ENCODE data around the gene ADPRHL1. TPM values are rescaled to one million over a fixed set of nuclear protein-coding genes. Genes with fewer than 3 reads are reported as not detected.

ADPRHL1 gene
- total RNA-seq, 2 donors from 2014 or later, result 1.4 to 2.1 TPM

GRCh38 chr13:113430378-113431110, 22.7 kb downstream of the ADPRHL1 start:
- Mint-ChIP-seq H3K4me1 (ENCODE audit: low read depth) (no peaks in the 10 kb centered on the region), H3K27me3 (ENCODE audit: low read depth) (no peaks in the 10 kb centered on the region), H3K27ac (no peak overlapping the region), H3K9me3 (no peaks in the 10 kb centered on the region), H3K4me3 (no peak overlapping the region), H3K36me3 (ENCODE audit: insufficient read depth in 2 of 2) (no peaks in the 10 kb centered on the region)
- DNase-seq (no peak), ATAC-seq (replicated peaks in 1 of 2) (no peak)

GRCh38 chr13:113429608-113429985, 23.7 kb downstream of the ADPRHL1 start:
- Mint-ChIP-seq H3K27ac (no peak overlapping the region), H3K36me3 (ENCODE audit: insufficient read depth in 2 of 2) (no peaks in the 10 kb centered on the region), H3K4me1 (ENCODE audit: low read depth) (no peaks in the 10 kb centered on the region), H3K27me3 (ENCODE audit: low read depth) (no peaks in the 10 kb centered on the region), H3K9me3 (no peaks in the 10 kb centered on the region), H3K4me3 (no peak overlapping the region)
- no peak for DNase-seq
- ATAC-seq (replicated peaks in 1 of 2), result no peak

GRCh38 chr13:113428871-113429607, 24.2 kb downstream of the ADPRHL1 start:
- DNase-seq (no peak), ATAC-seq (replicated peaks in 1 of 2) (no peak)
- Mint-ChIP-seq H3K27ac (no peak overlapping the region), H3K9me3 (no peaks in the 10 kb centered on the region), H3K36me3 (ENCODE audit: insufficient read depth in 2 of 2) (no peaks in the 10 kb centered on the region), H3K4me1 (ENCODE audit: low read depth) (no peaks in the 10 kb centered on the region), H3K27me3 (ENCODE audit: low read depth) (no peaks in the 10 kb centered on the region), H3K4me3 (no peak overlapping the region)

- DNase-seq, result no peak
- Mint-ChIP-seq H3K4me3 (no peak overlapping the region), H3K36me3 (ENCODE audit: insufficient read depth in 2 of 2) (no peaks in the 10 kb centered on the region), H3K9me3 (no peaks in the 10 kb centered on the region), H3K27ac (no peak overlapping the region), H3K4me1 (ENCODE audit: low read depth) (no peaks in the 10 kb centered on the region), H3K27me3 (ENCODE audit: low read depth) (no peaks in the 10 kb centered on the region)
- no peak for ATAC-seq (replicated peaks in 1 of 2)
Observed at GRCh38 chr13:113428469-113428865, 24.8 kb downstream of the ADPRHL1 start.

GRCh38 chr13:113427562-113428468, 25.5 kb downstream of the ADPRHL1 start:
- Mint-ChIP-seq H3K9me3 (no peaks in the 10 kb centered on the region), H3K36me3 (ENCODE audit: insufficient read depth in 2 of 2) (no peaks in the 10 kb centered on the region), H3K4me3 (no peak overlapping the region), H3K4me1 (ENCODE audit: low read depth) (no peaks in the 10 kb centered on the region), H3K27me3 (ENCODE audit: low read depth) (no peaks in the 10 kb centered on the region), H3K27ac (no peak overlapping the region)
- no peak for ATAC-seq (replicated peaks in 1 of 2)
- no peak for DNase-seq

- Mint-ChIP-seq H3K27ac (no peak overlapping the region), H3K27me3 (ENCODE audit: low read depth) (no peaks in the 10 kb centered on the region), H3K4me1 (ENCODE audit: low read depth) (no peaks in the 10 kb centered on the region), H3K4me3 (no peak overlapping the region), H3K36me3 (ENCODE audit: insufficient read depth in 2 of 2) (no peaks in the 10 kb centered on the region), H3K9me3 (no peaks in the 10 kb centered on the region)
- DNase-seq (no peak), ATAC-seq (replicated peaks in 1 of 2) (no peak)
Observed at GRCh38 chr13:113426591-113426986, 26.7 kb downstream of the ADPRHL1 start.

- H3K4me3 Mint-ChIP-seq, result no peak overlapping the region
- no peaks in the 10 kb centered on the region for H3K27me3 Mint-ChIP-seq (ENCODE audit: low read depth)
- DNase-seq (no peak), ATAC-seq (replicated peaks in 1 of 2) (no peak)
- no peak overlapping the region for H3K27ac Mint-ChIP-seq
- no peaks in the 10 kb centered on the region for H3K36me3 Mint-ChIP-seq (ENCODE audit: insufficient read depth in 2 of 2)
- H3K9me3 Mint-ChIP-seq, result no peaks in the 10 kb centered on the region
- H3K4me1 Mint-ChIP-seq (ENCODE audit: low read depth), result no peaks in the 10 kb centered on the region
Observed at GRCh38 chr13:113425941-113426590, 27.2 kb downstream of the ADPRHL1 start.

GRCh38 chr13:113423520-113424163, 29.6 kb downstream of the ADPRHL1 start:
- H3K9me3 Mint-ChIP-seq, result no peaks in the 10 kb centered on the region
- no peaks in the 10 kb centered on the region for H3K27me3 Mint-ChIP-seq (ENCODE audit: low read depth)
- no peaks in the 10 kb centered on the region for H3K4me1 Mint-ChIP-seq (ENCODE audit: low read depth)
- no peaks in the 10 kb centered on the region for H3K36me3 Mint-ChIP-seq (ENCODE audit: insufficient read depth in 2 of 2)
- DNase-seq (no peak), ATAC-seq (replicated peaks in 1 of 2) (no peak)
- H3K27ac Mint-ChIP-seq, result no peak overlapping the region
- H3K4me3 Mint-ChIP-seq, result no peak overlapping the region

- H3K9me3 Mint-ChIP-seq, result no peaks in the 10 kb centered on the region
- H3K36me3 Mint-ChIP-seq (ENCODE audit: insufficient read depth in 2 of 2), result no peaks in the 10 kb centered on the region
- no peak for DNase-seq
Observed at GRCh38 chr13:113422807-113423519, 30.3 kb downstream of the ADPRHL1 start.

GRCh38 chr13:113421673-113422270, 31.5 kb downstream of the ADPRHL1 start:
- H3K9me3 Mint-ChIP-seq, result no peaks in the 10 kb centered on the region
- no peak overlapping the region for H3K27ac Mint-ChIP-seq
- H3K36me3 Mint-ChIP-seq (ENCODE audit: insufficient read depth in 2 of 2), result no peaks in the 10 kb centered on the region
- DNase-seq (no peak), ATAC-seq (replicated peaks in 1 of 2) (no peak)
- no peaks in the 10 kb centered on the region for H3K27me3 Mint-ChIP-seq (ENCODE audit: low read depth)
- no peaks in the 10 kb centered on the region for H3K4me1 Mint-ChIP-seq (ENCODE audit: low read depth)
- H3K4me3 Mint-ChIP-seq, result no peak overlapping the region

More at GRCh38 chr13:113422807-113423519, 30.3 kb downstream of the ADPRHL1 start:
- Mint-ChIP-seq H3K4me3 (no peak overlapping the region), H3K27me3 (ENCODE audit: low read depth) (no peaks in the 10 kb centered on the region), H3K27ac (no peak overlapping the region), H3K4me1 (ENCODE audit: low read depth) (no peaks in the 10 kb centered on the region)
- ATAC-seq (replicated peaks in 1 of 2), result no peak

GRCh38 chr13:113420833-113421600, 32.3 kb downstream of the ADPRHL1 start:
- ATAC-seq (replicated peaks in 1 of 2) (no peak), DNase-seq (no peak)
- no peaks in the 10 kb centered on the region for H3K27me3 Mint-ChIP-seq (ENCODE audit: low read depth)
- H3K9me3 Mint-ChIP-seq, result no peaks in the 10 kb centered on the region
- H3K27ac Mint-ChIP-seq, result no peak overlapping the region
- no peaks in the 10 kb centered on the region for H3K4me1 Mint-ChIP-seq (ENCODE audit: low read depth)
- no peak overlapping the region for H3K4me3 Mint-ChIP-seq
- H3K36me3 Mint-ChIP-seq (ENCODE audit: insufficient read depth in 2 of 2), result no peaks in the 10 kb centered on the region

Data from activated T-cell treated with anti-CD3 and anti-CD28 coated beads, Interleukin-2, amount 50 U/mL, for 72 hours (primary cell).